ENCODE measurements around the gene OXNAD1. TPM values are rescaled to one million over a fixed set of nuclear protein-coding genes. Genes with fewer than 3 reads are reported as not detected.

The OXNAD1 gene
- total and polyA plus RNA-seq, 2 of the 13 experiments (the other 11 are each of a cell fraction or from before 2014, with no cell fraction given) = 9.9 to 18.8 TPM

DNA sequence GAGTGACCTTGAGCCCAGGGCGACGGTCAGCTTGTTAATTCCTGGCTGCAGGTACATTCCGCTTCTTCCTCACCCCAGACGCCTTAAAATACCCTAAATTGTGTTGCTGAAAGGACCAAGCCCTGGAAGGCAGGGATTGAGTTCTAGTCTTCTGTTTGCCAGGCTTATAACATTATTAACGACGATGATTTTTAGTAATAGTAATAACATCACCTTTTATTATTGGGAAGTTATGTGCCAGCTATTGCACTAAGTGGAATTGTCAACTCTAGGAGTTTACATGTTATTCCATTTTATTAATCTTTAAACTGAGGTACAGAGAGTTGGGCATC lies 409 bp downstream of the OXNAD1 start (continued):
- TF ChIP-seq, protein P1, sequence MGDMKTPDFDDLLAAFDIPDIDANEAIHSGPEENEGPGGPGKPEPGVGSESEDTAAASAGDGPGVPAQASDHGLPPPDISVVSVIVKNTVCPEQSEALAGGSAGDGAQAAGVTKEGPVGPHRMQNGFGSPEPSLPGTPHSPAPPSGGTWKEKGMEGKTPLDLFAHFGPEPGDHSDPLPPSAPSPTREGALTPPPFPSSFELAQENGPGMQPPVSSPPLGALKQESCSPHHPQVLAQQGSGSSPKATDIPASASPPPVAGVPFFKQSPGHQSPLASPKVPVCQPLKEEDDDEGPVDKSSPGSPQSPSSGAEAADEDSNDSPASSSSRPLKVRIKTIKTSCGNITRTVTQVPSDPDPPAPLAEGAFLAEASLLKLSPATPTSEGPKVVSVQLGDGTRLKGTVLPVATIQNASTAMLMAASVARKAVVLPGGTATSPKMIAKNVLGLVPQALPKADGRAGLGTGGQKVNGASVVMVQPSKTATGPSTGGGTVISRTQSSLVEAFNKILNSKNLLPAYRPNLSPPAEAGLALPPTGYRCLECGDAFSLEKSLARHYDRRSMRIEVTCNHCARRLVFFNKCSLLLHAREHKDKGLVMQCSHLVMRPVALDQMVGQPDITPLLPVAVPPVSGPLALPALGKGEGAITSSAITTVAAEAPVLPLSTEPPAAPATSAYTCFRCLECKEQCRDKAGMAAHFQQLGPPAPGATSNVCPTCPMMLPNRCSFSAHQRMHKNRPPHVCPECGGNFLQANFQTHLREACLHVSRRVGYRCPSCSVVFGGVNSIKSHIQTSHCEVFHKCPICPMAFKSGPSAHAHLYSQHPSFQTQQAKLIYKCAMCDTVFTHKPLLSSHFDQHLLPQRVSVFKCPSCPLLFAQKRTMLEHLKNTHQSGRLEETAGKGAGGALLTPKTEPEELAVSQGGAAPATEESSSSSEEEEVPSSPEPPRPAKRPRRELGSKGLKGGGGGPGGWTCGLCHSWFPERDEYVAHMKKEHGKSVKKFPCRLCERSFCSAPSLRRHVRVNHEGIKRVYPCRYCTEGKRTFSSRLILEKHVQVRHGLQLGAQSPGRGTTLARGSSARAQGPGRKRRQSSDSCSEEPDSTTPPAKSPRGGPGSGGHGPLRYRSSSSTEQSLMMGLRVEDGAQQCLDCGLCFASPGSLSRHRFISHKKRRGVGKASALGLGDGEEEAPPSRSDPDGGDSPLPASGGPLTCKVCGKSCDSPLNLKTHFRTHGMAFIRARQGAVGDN (CRISPR knock-in tag; IDR thresholded peaks at IDR 0.05) = no peak
- no peak for TF ChIP-seq ZNF788 (CRISPR knock-in tag; IDR thresholded peaks at IDR 0.05; ENCODE audit: borderline replicate concordance)
- no peak for TF ChIP-seq AGO1 (IDR thresholded peaks at IDR 0.05; ENCODE audit: low read depth, low read length, poor library complexity, severe bottlenecking)
- 0 out of 2 replicates have a peak, but pooled peaks have one; percentile 26 for TF ChIP-seq ZNF564 (CRISPR knock-in tag; IDR thresholded peaks at IDR 0.05)
- no peak for TF ChIP-seq ZSCAN31 (CRISPR knock-in tag; IDR thresholded peaks at IDR 0.05; ENCODE audit: low read depth)
- TF ChIP-seq, protein P2, sequence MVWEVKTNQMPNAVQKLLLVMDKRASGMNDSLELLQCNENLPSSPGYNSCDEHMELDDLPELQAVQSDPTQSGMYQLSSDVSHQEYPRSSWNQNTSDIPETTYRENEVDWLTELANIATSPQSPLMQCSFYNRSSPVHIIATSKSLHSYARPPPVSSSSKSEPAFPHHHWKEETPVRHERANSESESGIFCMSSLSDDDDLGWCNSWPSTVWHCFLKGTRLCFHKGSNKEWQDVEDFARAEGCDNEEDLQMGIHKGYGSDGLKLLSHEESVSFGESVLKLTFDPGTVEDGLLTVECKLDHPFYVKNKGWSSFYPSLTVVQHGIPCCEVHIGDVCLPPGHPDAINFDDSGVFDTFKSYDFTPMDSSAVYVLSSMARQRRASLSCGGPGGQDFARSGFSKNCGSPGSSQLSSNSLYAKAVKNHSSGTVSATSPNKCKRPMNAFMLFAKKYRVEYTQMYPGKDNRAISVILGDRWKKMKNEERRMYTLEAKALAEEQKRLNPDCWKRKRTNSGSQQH (CRISPR knock-in tag; IDR thresholded peaks at IDR 0.05; ENCODE audit: low read depth) = no peak
- TF ChIP-seq ZFYVE20 (CRISPR knock-in tag; IDR thresholded peaks at IDR 0.05; ENCODE audit: borderline replicate concordance, low read depth) = no peak
- TF ChIP-seq ZNF3 (CRISPR knock-in tag; IDR thresholded peaks at IDR 0.05) = no peak
- TF ChIP-seq DR1 (CRISPR knock-in tag; IDR thresholded peaks at IDR 0.05) = no peak
- no peak for TF ChIP-seq GABPA (IDR thresholded peaks at IDR 0.05; ENCODE audit: low read depth, low read length)
- no peak for TF ChIP-seq GABPA (CRISPR knock-in tag; IDR thresholded peaks at IDR 0.05; ENCODE audit: low read depth)
- no peak for TF ChIP-seq SAP130 (CRISPR knock-in tag; IDR thresholded peaks at IDR 0.05; ENCODE audit: low read depth)
- no peak for TF ChIP-seq PLRG1 (conservative IDR thresholded peaks at IDR 0.05)
- 0 out of 2 replicates have a peak, but pooled peaks have one; percentile 12 for TF ChIP-seq ZNF589 (CRISPR knock-in tag; conservative IDR thresholded peaks at IDR 0.05)
- TF ChIP-seq, protein P3, sequence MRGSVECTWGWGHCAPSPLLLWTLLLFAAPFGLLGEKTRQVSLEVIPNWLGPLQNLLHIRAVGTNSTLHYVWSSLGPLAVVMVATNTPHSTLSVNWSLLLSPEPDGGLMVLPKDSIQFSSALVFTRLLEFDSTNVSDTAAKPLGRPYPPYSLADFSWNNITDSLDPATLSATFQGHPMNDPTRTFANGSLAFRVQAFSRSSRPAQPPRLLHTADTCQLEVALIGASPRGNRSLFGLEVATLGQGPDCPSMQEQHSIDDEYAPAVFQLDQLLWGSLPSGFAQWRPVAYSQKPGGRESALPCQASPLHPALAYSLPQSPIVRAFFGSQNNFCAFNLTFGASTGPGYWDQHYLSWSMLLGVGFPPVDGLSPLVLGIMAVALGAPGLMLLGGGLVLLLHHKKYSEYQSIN (CRISPR knock-in tag; IDR thresholded peaks at IDR 0.05; ENCODE audit: borderline replicate concordance) = no peak
- TF ChIP-seq MAFK (conservative IDR thresholded peaks at IDR 0.05 in 1 of 2, IDR thresholded peaks at IDR 0.05 in 1 of 2; ENCODE audit: low read length in 2 of 2) = no peak
- TF ChIP-seq ZNF720 (CRISPR knock-in tag; IDR thresholded peaks at IDR 0.05) = no peak
- TF ChIP-seq POLR2AphosphoS2 (IDR thresholded peaks at IDR 0.05; ENCODE audit: low read depth, low read length) = peak; percentile 29; the same call in 1 of the 2 replicates
- no peak for TF ChIP-seq ZFP1 (CRISPR knock-in tag; IDR thresholded peaks at IDR 0.05)
- TF ChIP-seq MBD4 (IDR thresholded peaks at IDR 0.05; ENCODE audit: borderline replicate concordance, low read length) = no peak
- peak; percentile 51; the same call in 1 of the 2 replicates for TF ChIP-seq ZFP82 (CRISPR knock-in tag; IDR thresholded peaks at IDR 0.05; ENCODE audit: borderline replicate concordance)
- TF ChIP-seq, protein P4, sequence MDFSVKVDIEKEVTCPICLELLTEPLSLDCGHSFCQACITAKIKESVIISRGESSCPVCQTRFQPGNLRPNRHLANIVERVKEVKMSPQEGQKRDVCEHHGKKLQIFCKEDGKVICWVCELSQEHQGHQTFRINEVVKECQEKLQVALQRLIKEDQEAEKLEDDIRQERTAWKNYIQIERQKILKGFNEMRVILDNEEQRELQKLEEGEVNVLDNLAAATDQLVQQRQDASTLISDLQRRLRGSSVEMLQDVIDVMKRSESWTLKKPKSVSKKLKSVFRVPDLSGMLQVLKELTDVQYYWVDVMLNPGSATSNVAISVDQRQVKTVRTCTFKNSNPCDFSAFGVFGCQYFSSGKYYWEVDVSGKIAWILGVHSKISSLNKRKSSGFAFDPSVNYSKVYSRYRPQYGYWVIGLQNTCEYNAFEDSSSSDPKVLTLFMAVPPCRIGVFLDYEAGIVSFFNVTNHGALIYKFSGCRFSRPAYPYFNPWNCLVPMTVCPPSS (IDR thresholded peaks at IDR 0.05) = no peak
- TF ChIP-seq, protein P5, sequence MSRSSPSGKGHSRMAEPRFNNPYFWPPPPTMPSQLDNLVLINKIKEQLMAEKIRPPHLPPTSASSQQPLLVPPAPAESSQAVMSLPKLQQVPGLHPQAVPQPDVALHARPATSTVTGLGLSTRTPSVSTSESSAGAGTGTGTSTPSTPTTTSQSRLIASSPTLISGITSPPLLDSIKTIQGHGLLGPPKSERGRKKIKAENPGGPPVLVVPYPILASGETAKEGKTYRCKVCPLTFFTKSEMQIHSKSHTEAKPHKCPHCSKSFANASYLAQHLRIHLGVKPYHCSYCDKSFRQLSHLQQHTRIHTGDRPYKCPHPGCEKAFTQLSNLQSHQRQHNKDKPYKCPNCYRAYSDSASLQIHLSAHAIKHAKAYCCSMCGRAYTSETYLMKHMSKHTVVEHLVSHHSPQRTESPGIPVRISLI (CRISPR knock-in tag; IDR thresholded peaks at IDR 0.05; ENCODE audit: borderline replicate concordance) = no peak
- TF ChIP-seq PRMT3 (CRISPR knock-in tag; IDR thresholded peaks at IDR 0.05; ENCODE audit: borderline replicate concordance, low read depth) = no peak

All from HepG2 (cell line).